ENCODE measurements around the gene GLOD4. TPM values are rescaled to one million over a fixed set of nuclear protein-coding genes. Genes with fewer than 3 reads are reported as not detected.

GLOD4 gene
- total and polyA plus RNA-seq, 2 donors (not counting 1 experiment from before 2014, with no cell fraction given), result 31.7 to 62.8 TPM

DNA sequence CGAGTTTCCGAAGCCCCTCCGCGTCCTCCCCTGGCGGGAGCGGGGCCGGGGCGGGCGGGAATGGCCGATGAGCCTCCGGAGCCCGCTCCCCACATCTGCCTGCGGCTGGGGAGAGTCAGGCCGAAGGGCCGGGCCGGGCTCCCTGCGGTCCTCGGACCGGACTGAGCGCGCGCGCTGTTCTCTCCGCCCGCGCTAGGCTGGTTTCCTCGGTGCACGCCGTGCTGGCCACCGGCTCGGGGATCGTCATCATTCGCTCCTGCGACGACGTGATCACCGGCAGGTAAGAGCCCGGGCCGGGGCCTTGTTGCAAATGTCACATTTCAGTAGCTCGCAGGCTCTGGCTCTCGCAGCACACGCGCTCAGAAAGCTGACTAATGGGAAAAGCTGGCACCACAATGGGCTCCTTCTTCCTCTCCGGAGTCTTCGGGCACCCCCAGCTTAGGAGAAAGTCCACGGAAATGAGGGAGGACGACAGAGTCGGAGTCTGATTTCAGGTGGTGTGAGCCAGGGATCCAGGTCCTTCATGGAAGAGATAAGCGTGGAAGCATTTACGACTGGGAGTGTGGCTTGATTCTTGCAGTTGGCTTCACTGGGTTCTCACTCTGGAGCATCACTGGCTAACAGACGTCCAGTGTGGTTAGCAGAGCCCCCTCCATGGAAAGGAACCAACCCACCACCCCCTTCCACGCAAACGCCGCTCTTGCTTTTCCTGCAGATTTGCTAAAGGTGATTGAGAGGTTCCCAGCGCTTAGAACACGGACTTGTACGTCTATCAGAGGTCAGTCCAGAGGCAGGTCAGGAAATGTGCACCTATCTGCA, 49.0 kb downstream of the GLOD4 start:
- peaks cover 7% of the 10 kb centered on the region for H3K4me1 ChIP-seq (ENCODE audit: control insufficient read depth, extremely low read depth, insufficient read depth, low read length)
- H4K20me1 ChIP-seq (ENCODE audit: control insufficient read depth, extremely low read depth, insufficient read depth, low read length), result no peaks in the 10 kb centered on the region
- H3K27ac ChIP-seq (ENCODE audit: insufficient read depth, low read length), result peak overlapping the region; percentile 77
- peaks cover 28% of the 10 kb centered on the region for H3K79me2 ChIP-seq (ENCODE audit: control insufficient read depth, insufficient read depth, low read length)
- H3K4me2 ChIP-seq (ENCODE audit: extremely low read depth, insufficient read depth, low read length), result peak overlapping the region; percentile 100
- H2AFZ ChIP-seq (ENCODE audit: low read length), result peak overlapping the region; percentile 57
- peak overlapping the region; percentile 84 for H3K9ac ChIP-seq (ENCODE audit: insufficient read depth, low read length)
- TF ChIP-seq EZH2 (IDR thresholded peaks at IDR 0.05; ENCODE audit: low read length, missing control alignments), result no peak
- TF ChIP-seq, protein P1, sequence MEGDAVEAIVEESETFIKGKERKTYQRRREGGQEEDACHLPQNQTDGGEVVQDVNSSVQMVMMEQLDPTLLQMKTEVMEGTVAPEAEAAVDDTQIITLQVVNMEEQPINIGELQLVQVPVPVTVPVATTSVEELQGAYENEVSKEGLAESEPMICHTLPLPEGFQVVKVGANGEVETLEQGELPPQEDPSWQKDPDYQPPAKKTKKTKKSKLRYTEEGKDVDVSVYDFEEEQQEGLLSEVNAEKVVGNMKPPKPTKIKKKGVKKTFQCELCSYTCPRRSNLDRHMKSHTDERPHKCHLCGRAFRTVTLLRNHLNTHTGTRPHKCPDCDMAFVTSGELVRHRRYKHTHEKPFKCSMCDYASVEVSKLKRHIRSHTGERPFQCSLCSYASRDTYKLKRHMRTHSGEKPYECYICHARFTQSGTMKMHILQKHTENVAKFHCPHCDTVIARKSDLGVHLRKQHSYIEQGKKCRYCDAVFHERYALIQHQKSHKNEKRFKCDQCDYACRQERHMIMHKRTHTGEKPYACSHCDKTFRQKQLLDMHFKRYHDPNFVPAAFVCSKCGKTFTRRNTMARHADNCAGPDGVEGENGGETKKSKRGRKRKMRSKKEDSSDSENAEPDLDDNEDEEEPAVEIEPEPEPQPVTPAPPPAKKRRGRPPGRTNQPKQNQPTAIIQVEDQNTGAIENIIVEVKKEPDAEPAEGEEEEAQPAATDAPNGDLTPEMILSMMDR (conservative IDR thresholded peaks at IDR 0.05 in 1 of 2, IDR thresholded peaks at IDR 0.05 in 1 of 2; ENCODE audit: low read depth in 1 of 2, low read length in 2 of 2), result no peak
- H3K4me3 ChIP-seq (replicated peaks in 1 of 4; ENCODE audit: control extremely low read depth in 1 of 4, insufficient read depth in 1 of 4, low read depth in 3 of 4, low read length in 4 of 4), result peak overlapping the region; percentile 72 to 88 (median 80)
- H3K27me3 ChIP-seq (ENCODE audit: control insufficient read depth, insufficient read depth, low read length), result no peaks in the 10 kb centered on the region
- H3K36me3 ChIP-seq (ENCODE audit: control insufficient read depth, insufficient read depth, low read length), result peaks cover 6% of the 10 kb centered on the region
- no peaks in the 10 kb centered on the region for H3K9me3 ChIP-seq (ENCODE audit: control insufficient read depth, insufficient read depth, low read depth, low read length)
- DNase-seq (ENCODE audit: low read depth in 2 of 2), result peak; percentile 38 to 48

DNA sequence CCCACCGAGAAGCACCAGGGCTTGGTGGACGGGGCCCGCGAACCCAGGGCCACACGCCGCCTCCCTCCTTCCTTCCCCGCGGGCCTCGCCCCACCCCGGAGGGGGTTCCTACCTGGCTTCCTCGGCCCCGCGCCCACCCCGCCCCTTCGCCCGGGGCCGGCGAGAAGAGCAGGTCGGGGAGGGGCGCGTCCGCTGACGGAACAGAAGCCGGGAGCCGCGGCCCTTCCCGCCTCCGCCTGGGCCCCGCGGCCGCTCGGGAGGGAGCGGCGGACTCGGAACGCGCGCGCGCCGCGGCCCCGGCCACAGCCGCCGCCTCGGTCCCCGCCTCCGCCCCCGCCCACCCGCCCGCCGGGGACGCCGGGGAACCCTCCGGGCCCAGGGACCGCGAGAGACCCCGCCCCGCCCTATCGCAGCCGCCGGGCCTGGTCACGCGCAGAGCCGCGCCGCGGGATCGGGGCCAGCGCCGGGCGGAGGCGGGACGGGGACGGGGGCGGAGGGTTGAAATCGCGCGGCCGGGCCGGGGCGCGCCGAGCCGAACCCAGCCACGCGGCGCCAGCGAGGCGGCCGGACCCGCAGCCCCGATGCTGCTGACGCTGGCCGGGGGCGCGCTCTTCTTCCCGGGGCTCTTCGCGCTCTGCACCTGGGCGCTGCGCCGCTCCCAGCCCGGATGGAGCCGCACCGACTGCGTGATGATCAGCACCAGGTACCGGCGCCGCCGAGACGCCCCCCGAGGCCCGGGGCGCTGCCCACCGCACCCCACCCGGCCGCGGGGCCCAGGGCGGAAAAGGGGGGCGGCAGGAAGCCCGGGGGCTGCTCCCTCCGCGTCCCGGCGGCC, 49.8 kb downstream of the GLOD4 start, which contains the start of gene TLCD3A:
TLCD3A (plus strand) TSS at position 530 of the 835 bp plus-strand sequence; CDS start at position 582, 52 bp downstream.
- Histone ChIP-seq H3K27ac (ENCODE audit: insufficient read depth, low read length) (peak within 1 kb of the TSS; percentile 77), H3K79me2 (ENCODE audit: control insufficient read depth, insufficient read depth, low read length) (peaks cover 26% of the 10 kb centered on the region), H3K9ac (ENCODE audit: insufficient read depth, low read length) (peak within 1 kb of the TSS; percentile 84)

More for the DNA sequence above, 49.8 kb downstream of the GLOD4 start, which contains the start of gene TLCD3A:
- Histone ChIP-seq H3K36me3 (ENCODE audit: control insufficient read depth, insufficient read depth, low read length) (peaks cover 6% of the 10 kb centered on the region), H3K4me1 (ENCODE audit: control insufficient read depth, extremely low read depth, insufficient read depth, low read length) (peaks cover 7% of the 10 kb centered on the region), H3K4me3 (replicated peaks in 1 of 4; ENCODE audit: control extremely low read depth in 1 of 4, insufficient read depth in 1 of 4, low read depth in 3 of 4, low read length in 4 of 4) (peak within 1 kb of the TSS; percentile 72 to 88 (median 80)), H3K27me3 (ENCODE audit: control insufficient read depth, insufficient read depth, low read length) (no peaks in the 10 kb centered on the region), H3K4me2 (ENCODE audit: extremely low read depth, insufficient read depth, low read length) (peak within 1 kb of the TSS; percentile 100), H3K9me3 (ENCODE audit: control insufficient read depth, insufficient read depth, low read depth, low read length) (no peaks in the 10 kb centered on the region), H4K20me1 (ENCODE audit: control insufficient read depth, extremely low read depth, insufficient read depth, low read length) (no peaks in the 10 kb centered on the region), H2AFZ (ENCODE audit: low read length) (peak within 1 kb of the TSS; percentile 57)
- TF ChIP-seq, protein P1 (conservative IDR thresholded peaks at IDR 0.05 in 1 of 2, IDR thresholded peaks at IDR 0.05 in 1 of 2; ENCODE audit: low read depth in 1 of 2, low read length in 2 of 2), result no peak
- DNase-seq (ENCODE audit: low read depth in 2 of 2), result peak; percentile 64 to 66

Measured in fibroblast of lung (primary cell).